PC-3 (cell line): ENCODE data around the gene EXOC2. TPM values are rescaled to one million over a fixed set of nuclear protein-coding genes. Genes with fewer than 3 reads are reported as not detected.

Source experiments
- ATAC-seq: fragments of 200-7000 bp; cut with Tn5 transposase; 2 replicates; pipeline ENCODE4 v1.9.1; 2020; ENCODE audit warnings: mild to moderate bottlenecking, moderate library complexity
- BruUV-seq: library from RNA; stranded (reverse); fragments of 400-500 nt; replicated peaks from 2 replicates; lab custom pipeline; 2021; lab: Mats Ljungman, UMichigan
- CTCF ChIA-PET: fragments of 300-600 bp; sonication (Branson Sonifier 250); formaldehyde crosslinking; loops from one replicate; lab custom pipeline; 2022; ENCODE audit warnings: antibody characterized with exemption; lab: Charles Lee
- POLR2A ChIA-PET: fragments of 300-600 bp; sonication (Branson Sonifier 250); formaldehyde crosslinking; loops from one replicate; lab custom pipeline; 2022; ENCODE audit warnings: antibody characterized with exemption; ENCODE audit not compliant: unreplicated experiment; lab: Charles Lee
- DNase-seq: peaks from one replicate; pipeline ENCODE4 v3.0.0-alpha.2; 2015
- H2AFZ ChIP-seq: fragments of 300-600 bp; sonication (generic); 2 replicates; pipeline ENCODE4 v1.6.0; 2016; ENCODE audit warnings: antibody characterized with exemption, low read length
- H3F3A ChIP-seq: fragments of 300-600 bp; sonication (generic); one replicate; pipeline ENCODE4 v1.6.0; 2017; ENCODE audit warnings: antibody characterized with exemption, low read length, control low read depth, mild to moderate bottlenecking; ENCODE audit not compliant: unreplicated experiment
- H3K27ac ChIP-seq: fragments of 300-600 bp; sonication (generic); 2 replicates; pipeline ENCODE4 v1.5.1; 2016; ENCODE audit warnings: mild to moderate bottlenecking, low read length
- H3K27me3 ChIP-seq: fragments of 300-600 bp; sonication (generic); 2 replicates; pipeline ENCODE4 v1.6.1; 2016; ENCODE audit warnings: low read length, mixed read lengths
- H3K36me3 ChIP-seq: fragments of 300-600 bp; sonication (generic); 2 replicates; pipeline ENCODE4 v1.6.1; 2016; ENCODE audit warnings: low read depth, mixed run types, low read length, mixed read lengths
- H3K4me1 ChIP-seq: fragments of 300-600 bp; sonication (generic); 2 replicates; pipeline ENCODE4 v1.5.1; 2016; ENCODE audit warnings: low read length; ENCODE audit not compliant: insufficient read depth
- H3K4me2 ChIP-seq: fragments of 300-600 bp; sonication (generic); 2 replicates; pipeline ENCODE4 v1.6.0; 2016; ENCODE audit warnings: low read length
- H3K4me3 ChIP-seq: fragments of 300-600 bp; sonication (generic); 2 replicates; pipeline ENCODE4 v1.5.1; 2016; ENCODE audit warnings: mild to moderate bottlenecking, low read length, mixed read lengths
- H3K79me2 ChIP-seq: fragments of 300-600 bp; sonication (generic); 2 replicates; pipeline ENCODE4 v1.6.1; 2017; ENCODE audit warnings: low read length, mixed read lengths
- H3K9ac ChIP-seq: fragments of 300-600 bp; sonication (generic); 2 replicates; pipeline ENCODE4 v1.6.0; 2016; ENCODE audit warnings: mild to moderate bottlenecking, low read length
- H3K9me2 ChIP-seq: fragments of 300-600 bp; sonication (generic); replicated peaks from 2 replicates; pipeline ENCODE4 v1.6.1; 2016; ENCODE audit warnings: mixed run types, low read length, mixed read lengths
- H3K9me3 ChIP-seq: fragments of 300-600 bp; sonication (generic); 2 replicates; pipeline ENCODE4 v1.6.1; 2016; ENCODE audit warnings: low read length, mixed read lengths
- H4K20me1 ChIP-seq: fragments of 300-600 bp; sonication (generic); 2 replicates; pipeline ENCODE4 v1.6.1; 2016; ENCODE audit warnings: low read length, mixed read lengths
- CTCF ChIP-seq: fragments of 300-600 bp; sonication (generic); conservative IDR thresholded peaks from 2 replicates; pipeline ENCODE4 v1.5.1; 2017; ENCODE audit warnings: antibody characterized with exemption, low read depth, mild to moderate bottlenecking, low read length
- EZH2 ChIP-seq: fragments of 300-600 bp; sonication (generic); IDR thresholded peaks from one replicate; pipeline ENCODE4 v1.6.1; 2017; ENCODE audit warnings: antibody characterized with exemption, mild to moderate bottlenecking, low read length; ENCODE audit not compliant: unreplicated experiment
- EZH2phosphoT487 ChIP-seq: fragments of 300-600 bp; sonication (generic); IDR thresholded peaks from 2 replicates; pipeline ENCODE4 v1.6.1; 2018; ENCODE audit warnings: mild to moderate bottlenecking, antibody characterized with exemption, low read length, borderline replicate concordance
- intact Hi-C: fragments of 100-400 bp; cut with micrococcal nuclease; formaldehyde crosslinking; loops from 2 replicates; pipeline ENCODE4 v1.9.0; 2023
- total RNA-seq: library from RNA; depleted of rRNA; stranded (reverse); fragments of >200 nt; gene quantifications from 2 replicates; pipeline ENCODE4 v1.2.3, GENCODE V29; 2014; rRNA removed

EXOC2 gene
- total RNA-seq, 1 experiment from 2014 or later: 27.7 TPM

- no peaks in the 10 kb centered on the region for H3K27me3 ChIP-seq
- no peaks in the 10 kb centered on the region for H3K9me2 ChIP-seq
- H4K20me1 ChIP-seq: no peaks in the 10 kb centered on the region
- ChIA-PET CTCF (no interaction called here), POLR2A (no interaction called here)
- H3K4me2 ChIP-seq: peak overlapping the region; percentile 74
- peak overlapping the region; percentile 35; the same call in 1 of the 2 replicates for H3K9ac ChIP-seq
- no peaks in the 10 kb centered on the region for H3F3A ChIP-seq
- H3K9me3 ChIP-seq: no peaks in the 10 kb centered on the region
- ATAC-seq: peak; percentile 68
- H3K79me2 ChIP-seq: no peaks in the 10 kb centered on the region
- DNase-seq: peak; percentile 78
- intact Hi-C loops: loop anchor here (1.0 kb wide), 1 partner anchor 13 kb away; no protein-coding TSS in a partner anchor
- H3K36me3 ChIP-seq: no peaks in the 10 kb centered on the region
- no TSS peak for BruUV-seq
- H3K4me3 ChIP-seq: peak overlapping the region; percentile 24; the same call in 1 of the 2 replicates
- peak overlapping the region; percentile 60 for H2AFZ ChIP-seq
- TF ChIP-seq EZH2phosphoT487 (no peak), EZH2 (no peak), CTCF (no peak)
- H3K4me1 ChIP-seq: peaks cover 25% of the 10 kb centered on the region
- H3K27ac ChIP-seq: peak overlapping the region; percentile 97
Measured at GRCh38 chr6:435441-436307, 257.3 kb downstream of the EXOC2 start.

Other genes with a start within 250 kb of the EXOC2 start
- gene HUS1B, start 36.0 kb downstream of the EXOC2 start, total RNA-seq: 3.1 and 4.2 TPM in 2 replicates